ENCODE measurements around the gene LYST.
"Not testable (repeated sequence)": the region's sequence is repeated elsewhere in the genome, so short reads cannot be mapped to it uniquely, and the experiment has no call there.

The LYST gene

GRCh38 chr1:235906436-235906835, 39.7 kb upstream of the LYST start:
- Histone ChIP-seq H3K27ac (ENCODE audit: low read depth, low read length) (no peak overlapping the region), H3K9ac (ENCODE audit: low read length) (no peak overlapping the region), H3K36me3 (ENCODE audit: low read length) (no peaks in the 10 kb centered on the region)

GRCh38 chr1:235903809-235904208, 37.1 kb upstream of the LYST start:
- not testable (repeated sequence) for H2AFZ ChIP-seq (ENCODE audit: low read depth, low read length, severe bottlenecking); H3F3A ChIP-seq (ENCODE audit: insufficient read depth); H3K36me3 ChIP-seq (ENCODE audit: low read length); H3K79me2 ChIP-seq (ENCODE audit: insufficient read depth, low read length); H3K27ac ChIP-seq (ENCODE audit: low read depth, low read length); H3K9me3 ChIP-seq (ENCODE audit: insufficient read depth, low read length); H3K9ac ChIP-seq (ENCODE audit: low read length); H3K4me2 ChIP-seq (ENCODE audit: low read depth, low read length, poor library complexity, severe bottlenecking); H3K9me2 ChIP-seq (replicated peaks; ENCODE audit: insufficient read depth, low read length); H4K20me1 ChIP-seq (ENCODE audit: low read depth, low read length); H3K27me3 ChIP-seq (ENCODE audit: low read length); H3K4me3 ChIP-seq (ENCODE audit: insufficient read depth, low read length, poor library complexity, severe bottlenecking)

More at GRCh38 chr1:235906436-235906835, 39.7 kb upstream of the LYST start:
- no peak for TF ChIP-seq EZH2phosphoT487 (conservative IDR thresholded peaks at IDR 0.05; ENCODE audit: low read length)
- no peak for TF ChIP-seq CTCF (IDR thresholded peaks at IDR 0.05; ENCODE audit: insufficient read depth, low read length, poor library complexity, severe bottlenecking)
- Histone ChIP-seq H3K9me3 (ENCODE audit: insufficient read depth, low read length) (no peaks in the 10 kb centered on the region), H3K9me2 (replicated peaks; ENCODE audit: insufficient read depth, low read length) (no peaks in the 10 kb centered on the region), H2AFZ (ENCODE audit: low read depth, low read length, severe bottlenecking) (no peak overlapping the region), H3K4me3 (ENCODE audit: insufficient read depth, low read length, poor library complexity, severe bottlenecking) (no peak overlapping the region), H4K20me1 (ENCODE audit: low read depth, low read length) (no peaks in the 10 kb centered on the region), H3F3A (ENCODE audit: insufficient read depth) (no peaks in the 10 kb centered on the region), H3K4me2 (ENCODE audit: low read depth, low read length, poor library complexity, severe bottlenecking) (no peak overlapping the region), H3K27me3 (ENCODE audit: low read length) (no peaks in the 10 kb centered on the region), H3K79me2 (ENCODE audit: insufficient read depth, low read length) (no peaks in the 10 kb centered on the region)

GRCh38 chr1:235902677-235903542, 36.2 kb upstream of the LYST start:
- no peaks in the 10 kb centered on the region for H3K9me3 ChIP-seq (ENCODE audit: insufficient read depth, low read length)
- H3K4me3 ChIP-seq (ENCODE audit: insufficient read depth, low read length, poor library complexity, severe bottlenecking), result no peak overlapping the region
- H3F3A ChIP-seq (ENCODE audit: insufficient read depth), result no peaks in the 10 kb centered on the region
- TF ChIP-seq CTCF (IDR thresholded peaks at IDR 0.05; ENCODE audit: insufficient read depth, low read length, poor library complexity, severe bottlenecking), result no peak
- TF ChIP-seq EZH2phosphoT487 (conservative IDR thresholded peaks at IDR 0.05; ENCODE audit: low read length), result no peak
- no peaks in the 10 kb centered on the region for H3K27me3 ChIP-seq (ENCODE audit: low read length)
- H3K36me3 ChIP-seq (ENCODE audit: low read length), result no peaks in the 10 kb centered on the region
- no peak overlapping the region for H3K9ac ChIP-seq (ENCODE audit: low read length)
- no peak overlapping the region for H2AFZ ChIP-seq (ENCODE audit: low read depth, low read length, severe bottlenecking)
- no peaks in the 10 kb centered on the region for H3K9me2 ChIP-seq (replicated peaks; ENCODE audit: insufficient read depth, low read length)
- H3K4me2 ChIP-seq (ENCODE audit: low read depth, low read length, poor library complexity, severe bottlenecking), result no peak overlapping the region
- H3K27ac ChIP-seq (ENCODE audit: low read depth, low read length), result no peak overlapping the region
- H4K20me1 ChIP-seq (ENCODE audit: low read depth, low read length), result no peaks in the 10 kb centered on the region
- H3K79me2 ChIP-seq (ENCODE audit: insufficient read depth, low read length), result no peaks in the 10 kb centered on the region

- no peak overlapping the region for H3K27ac ChIP-seq (ENCODE audit: low read depth, low read length)
- H3K9me2 ChIP-seq (replicated peaks; ENCODE audit: insufficient read depth, low read length), result no peaks in the 10 kb centered on the region
- no peaks in the 10 kb centered on the region for H3K79me2 ChIP-seq (ENCODE audit: insufficient read depth, low read length)
- H3F3A ChIP-seq (ENCODE audit: insufficient read depth), result no peaks in the 10 kb centered on the region
- no peaks in the 10 kb centered on the region for H3K9me3 ChIP-seq (ENCODE audit: insufficient read depth, low read length)
- no peaks in the 10 kb centered on the region for H3K27me3 ChIP-seq (ENCODE audit: low read length)
- no peak overlapping the region for H3K4me2 ChIP-seq (ENCODE audit: low read depth, low read length, poor library complexity, severe bottlenecking)
- no peak overlapping the region for H2AFZ ChIP-seq (ENCODE audit: low read depth, low read length, severe bottlenecking)
- H3K4me3 ChIP-seq (ENCODE audit: insufficient read depth, low read length, poor library complexity, severe bottlenecking), result no peak overlapping the region
- H3K36me3 ChIP-seq (ENCODE audit: low read length), result no peaks in the 10 kb centered on the region
- H3K9ac ChIP-seq (ENCODE audit: low read length), result no peak overlapping the region
- no peaks in the 10 kb centered on the region for H4K20me1 ChIP-seq (ENCODE audit: low read depth, low read length)
- TF ChIP-seq CTCF (IDR thresholded peaks at IDR 0.05; ENCODE audit: insufficient read depth, low read length, poor library complexity, severe bottlenecking), result no peak
- no peak for TF ChIP-seq EZH2phosphoT487 (conservative IDR thresholded peaks at IDR 0.05; ENCODE audit: low read length)
Observed at GRCh38 chr1:235901461-235901860, 34.8 kb upstream of the LYST start.
